ENCODE measurements around the gene NHS.

GRCh38 chrX:17594693-17595092, 219.7 kb downstream of the NHS start:
- no peak for TF ChIP-seq EZH2 (IDR thresholded peaks at IDR 0.05; ENCODE audit: low read length)
- TF ChIP-seq, protein P1, sequence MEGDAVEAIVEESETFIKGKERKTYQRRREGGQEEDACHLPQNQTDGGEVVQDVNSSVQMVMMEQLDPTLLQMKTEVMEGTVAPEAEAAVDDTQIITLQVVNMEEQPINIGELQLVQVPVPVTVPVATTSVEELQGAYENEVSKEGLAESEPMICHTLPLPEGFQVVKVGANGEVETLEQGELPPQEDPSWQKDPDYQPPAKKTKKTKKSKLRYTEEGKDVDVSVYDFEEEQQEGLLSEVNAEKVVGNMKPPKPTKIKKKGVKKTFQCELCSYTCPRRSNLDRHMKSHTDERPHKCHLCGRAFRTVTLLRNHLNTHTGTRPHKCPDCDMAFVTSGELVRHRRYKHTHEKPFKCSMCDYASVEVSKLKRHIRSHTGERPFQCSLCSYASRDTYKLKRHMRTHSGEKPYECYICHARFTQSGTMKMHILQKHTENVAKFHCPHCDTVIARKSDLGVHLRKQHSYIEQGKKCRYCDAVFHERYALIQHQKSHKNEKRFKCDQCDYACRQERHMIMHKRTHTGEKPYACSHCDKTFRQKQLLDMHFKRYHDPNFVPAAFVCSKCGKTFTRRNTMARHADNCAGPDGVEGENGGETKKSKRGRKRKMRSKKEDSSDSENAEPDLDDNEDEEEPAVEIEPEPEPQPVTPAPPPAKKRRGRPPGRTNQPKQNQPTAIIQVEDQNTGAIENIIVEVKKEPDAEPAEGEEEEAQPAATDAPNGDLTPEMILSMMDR (optimal IDR thresholded peaks at IDR 0.05 in 1 of 3, IDR thresholded peaks at IDR 0.05 in 1 of 3, conservative IDR thresholded peaks at IDR 0.05 in 1 of 3; ENCODE audit: extremely low read depth in 1 of 3, insufficient read depth in 2 of 3, low read length in 3 of 3), result no peak
